Vagina (tissue), 2 donors: Measurements from ENCODE around the gene NT5C3A. TPM values are rescaled to one million over a fixed set of nuclear protein-coding genes. Genes with fewer than 3 reads are reported as not detected.

Source experiments
- DNase-seq, 2 donors: peaks; one replicate each; pipeline ENCODE4 v3.0.0-alpha.2; 2017; ENCODE audit errors: extremely low spot score in 2 of 2
- H3K27ac ChIP-seq: fragments of 200-600 bp; sonication (generic); one replicate; pipeline ENCODE4 v1.5.1; 2019
- H3K27me3 ChIP-seq: fragments of 200-600 bp; sonication (generic); one replicate; pipeline ENCODE4 v1.5.1; 2019
- H3K36me3 ChIP-seq, 2 donors: fragments of 200-600 bp; sonication (generic); one replicate each; pipeline ENCODE4 v1.5.1; 2017 to 2019
- H3K4me1 ChIP-seq: fragments of 200-600 bp; sonication (generic); one replicate; pipeline ENCODE4 v1.5.1; 2019
- H3K4me3 ChIP-seq, 2 donors: fragments of 200-600 bp; sonication (generic); 1 replicate in 1 of 2; 2 replicates in 1 of 2; pipeline ENCODE4 v1.5.1; 2016 to 2019
- H3K9me3 ChIP-seq: fragments of 200-600 bp; sonication (generic); one replicate; pipeline ENCODE4 v1.5.1; 2019
- POLR2A ChIP-seq, 2 donors: fragments of 450-650 bp; IDR thresholded peaks; one replicate each; pipeline ENCODE4 v1.6.1; 2017; ENCODE audit warnings: antibody characterized with exemption in 2 of 2, mild to moderate bottlenecking in 2 of 2, moderate library complexity in 2 of 2
- POLR2AphosphoS5 ChIP-seq, 2 donors: sonication (generic); formaldehyde crosslinking; IDR thresholded peaks; one replicate each; pipeline ENCODE4 v1.9.0; 2017; ENCODE audit warnings: antibody characterized with exemption in 2 of 2, mild to moderate bottlenecking in 2 of 2, low read depth in 1 of 2; ENCODE audit not compliant: insufficient read depth in 1 of 2
- intact Hi-C: fragments of 100-400 bp; cut with DNase I; formaldehyde crosslinking; loops from one replicate; pipeline ENCODE4 v1.15.1; 2023
- total RNA-seq: library from RNA; depleted of rRNA; stranded (reverse); fragments of >200 nt; gene quantifications from one replicate; pipeline ENCODE4 v1.2.3, GENCODE V29; 2016
- TF ChIP-seq, protein P1 (sequence below), 3 experiments: fragments of 450-650 bp in 2 of 3; fragments of 200-600 bp in 1 of 3; sonication (generic) in 1 of 3; IDR thresholded peaks; one replicate each; pipeline ENCODE4 v1.5.1; 2017 to 2019; ENCODE audit warnings: antibody characterized with exemption in 3 of 3, mild to moderate bottlenecking in 2 of 3, moderate library complexity in 2 of 3

The NT5C3A gene
- total RNA-seq, 1 donor from 2014 or later = 17.2 TPM

DNA sequence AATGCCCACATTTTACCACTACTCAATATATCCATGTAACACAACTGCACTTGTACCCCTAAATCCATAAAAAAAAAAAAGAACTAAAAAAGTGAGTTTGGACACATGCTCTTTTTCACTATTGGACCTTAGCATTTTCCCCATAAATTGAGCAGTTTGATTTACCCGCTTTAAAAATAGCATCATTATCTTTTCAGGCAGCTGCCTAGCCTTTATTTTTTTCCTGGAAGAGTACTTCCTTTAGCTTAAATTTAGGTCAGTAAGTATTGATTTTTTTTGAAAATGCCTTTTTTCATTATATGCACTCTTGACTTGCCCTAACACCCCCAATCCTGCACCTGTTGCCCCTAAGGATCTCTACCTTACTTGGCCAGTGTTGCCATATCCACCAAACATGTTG, 5.3 kb upstream of the NT5C3A start:
- H3K27me3 ChIP-seq = no peaks in the 10 kb centered on the region
- intact Hi-C loops = no loop called here
- no peak overlapping the region for H3K4me3 ChIP-seq
- H3K36me3 ChIP-seq = no peaks in the 10 kb centered on the region
- no peak overlapping the region for H3K27ac ChIP-seq
- H3K4me1 ChIP-seq = peaks cover 9% of the 10 kb centered on the region
- no peak for DNase-seq
- TF ChIP-seq, protein P1, sequence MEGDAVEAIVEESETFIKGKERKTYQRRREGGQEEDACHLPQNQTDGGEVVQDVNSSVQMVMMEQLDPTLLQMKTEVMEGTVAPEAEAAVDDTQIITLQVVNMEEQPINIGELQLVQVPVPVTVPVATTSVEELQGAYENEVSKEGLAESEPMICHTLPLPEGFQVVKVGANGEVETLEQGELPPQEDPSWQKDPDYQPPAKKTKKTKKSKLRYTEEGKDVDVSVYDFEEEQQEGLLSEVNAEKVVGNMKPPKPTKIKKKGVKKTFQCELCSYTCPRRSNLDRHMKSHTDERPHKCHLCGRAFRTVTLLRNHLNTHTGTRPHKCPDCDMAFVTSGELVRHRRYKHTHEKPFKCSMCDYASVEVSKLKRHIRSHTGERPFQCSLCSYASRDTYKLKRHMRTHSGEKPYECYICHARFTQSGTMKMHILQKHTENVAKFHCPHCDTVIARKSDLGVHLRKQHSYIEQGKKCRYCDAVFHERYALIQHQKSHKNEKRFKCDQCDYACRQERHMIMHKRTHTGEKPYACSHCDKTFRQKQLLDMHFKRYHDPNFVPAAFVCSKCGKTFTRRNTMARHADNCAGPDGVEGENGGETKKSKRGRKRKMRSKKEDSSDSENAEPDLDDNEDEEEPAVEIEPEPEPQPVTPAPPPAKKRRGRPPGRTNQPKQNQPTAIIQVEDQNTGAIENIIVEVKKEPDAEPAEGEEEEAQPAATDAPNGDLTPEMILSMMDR (IDR thresholded peaks at IDR 0.05) = no peak
- TF ChIP-seq POLR2A (IDR thresholded peaks at IDR 0.05) = no peak
- TF ChIP-seq POLR2AphosphoS5 (IDR thresholded peaks at IDR 0.05; ENCODE audit: insufficient read depth in 1 of 2, low read depth in 1 of 2) = no peak
- no peaks in the 10 kb centered on the region for H3K9me3 ChIP-seq

DNA sequence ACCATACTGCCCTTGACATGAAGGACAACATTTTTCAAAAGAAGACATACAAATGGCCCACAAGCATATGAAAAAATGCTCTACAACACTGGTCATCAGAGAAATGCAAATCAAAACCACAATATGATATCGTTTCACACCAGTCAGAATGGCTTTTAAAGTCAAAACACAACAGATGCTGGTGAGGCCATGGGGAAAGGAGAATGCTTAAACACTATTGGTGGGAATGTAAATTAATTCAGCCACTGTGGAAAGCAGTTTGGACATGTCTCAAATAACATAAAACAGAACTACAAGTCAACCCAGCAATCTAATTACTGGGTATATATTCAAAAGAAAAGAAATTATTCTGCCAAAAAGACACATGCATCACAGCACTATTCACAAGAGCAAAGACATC, 4.2 kb upstream of the NT5C3A start:
- Histone ChIP-seq H3K27ac (no peak overlapping the region), H3K4me1 (peaks cover 9% of the 10 kb centered on the region), H3K9me3 (no peaks in the 10 kb centered on the region), H3K4me3 (no peak overlapping the region), H3K27me3 (no peaks in the 10 kb centered on the region), H3K36me3 (no peaks in the 10 kb centered on the region)
- TF ChIP-seq, protein P1 (IDR thresholded peaks at IDR 0.05) = no peak
- TF ChIP-seq POLR2A (IDR thresholded peaks at IDR 0.05) (no peak), POLR2AphosphoS5 (IDR thresholded peaks at IDR 0.05; ENCODE audit: insufficient read depth in 1 of 2, low read depth in 1 of 2) (no peak)
- intact Hi-C loops = no loop called here
- no peak for DNase-seq

GRCh38 chr7:33065981-33066380, 3.4 kb upstream of the NT5C3A start:
- no peak for DNase-seq
- TF ChIP-seq, protein P1 (IDR thresholded peaks at IDR 0.05) = no peak
- TF ChIP-seq POLR2AphosphoS5 (IDR thresholded peaks at IDR 0.05; ENCODE audit: insufficient read depth in 1 of 2, low read depth in 1 of 2) (no peak), POLR2A (IDR thresholded peaks at IDR 0.05) (no peak)
- H3K36me3 ChIP-seq = no peaks in the 10 kb centered on the region
- no peak overlapping the region for H3K4me3 ChIP-seq
- no peaks in the 10 kb centered on the region for H3K27me3 ChIP-seq
- peaks cover 15% of the 10 kb centered on the region for H3K4me1 ChIP-seq
- H3K9me3 ChIP-seq = no peaks in the 10 kb centered on the region
- intact Hi-C loops = no loop called here
- H3K27ac ChIP-seq = no peak overlapping the region

GRCh38 chr7:33062782-33063443, 337 bp upstream of the NT5C3A start:
- intact Hi-C loops = no loop called here
- Histone ChIP-seq H3K9me3 (no peaks in the 10 kb centered on the region), H3K27ac (peak overlapping the region; percentile 96), H3K36me3 (no peaks in the 10 kb centered on the region), H3K4me1 (peaks cover 43% of the 10 kb centered on the region), H3K4me3 (peak overlapping the region; percentile 57 to 64), H3K27me3 (no peaks in the 10 kb centered on the region)
- TF ChIP-seq POLR2A (IDR thresholded peaks at IDR 0.05) (peak in 1 of 2 donors; percentile 76), POLR2AphosphoS5 (IDR thresholded peaks at IDR 0.05; ENCODE audit: insufficient read depth in 1 of 2, low read depth in 1 of 2) (peak; percentile 86 to 87)
- TF ChIP-seq, protein P1 (IDR thresholded peaks at IDR 0.05) = peak in 1 of 3 experiments; percentile 29
- peak in 1 of 2 donors; percentile 94 for DNase-seq

DNA sequence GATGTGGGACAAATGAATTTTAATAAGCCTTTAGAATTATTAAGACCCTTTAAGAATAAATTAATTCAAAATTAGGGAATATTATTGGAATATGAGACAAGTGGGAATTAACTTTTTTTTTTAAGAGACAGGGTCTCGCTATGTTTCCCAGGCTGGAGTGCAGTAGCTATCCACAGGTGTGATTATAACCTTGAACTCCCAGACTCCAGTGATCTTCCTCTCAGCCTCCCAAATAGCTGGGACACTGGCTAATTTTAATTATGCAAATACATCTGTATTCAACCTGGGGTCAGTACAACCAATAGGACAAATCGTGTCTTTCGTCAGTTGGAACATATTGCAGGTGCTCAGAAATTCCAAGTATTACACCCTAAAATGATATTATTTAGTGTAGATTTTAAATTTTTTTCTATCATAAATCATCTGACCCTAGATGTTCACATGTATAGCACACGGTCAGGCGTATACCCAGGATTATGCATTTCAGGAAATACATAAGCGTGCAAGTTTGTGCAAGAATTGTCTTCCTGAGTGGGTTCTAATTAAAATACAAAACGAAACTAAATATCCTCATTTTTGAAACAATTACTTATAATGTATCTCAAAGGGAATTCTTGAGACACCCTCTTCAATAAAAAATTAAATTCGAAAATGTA, 1.2 kb downstream of the NT5C3A start:
- H3K27me3 ChIP-seq = no peaks in the 10 kb centered on the region
- intact Hi-C loops = no loop called here
- no peaks in the 10 kb centered on the region for H3K36me3 ChIP-seq
- H3K4me3 ChIP-seq = peak overlapping the region; percentile 57 to 64
- no peak for DNase-seq
- H3K27ac ChIP-seq = no peak overlapping the region
- H3K9me3 ChIP-seq = no peaks in the 10 kb centered on the region
- TF ChIP-seq POLR2AphosphoS5 (IDR thresholded peaks at IDR 0.05; ENCODE audit: insufficient read depth in 1 of 2, low read depth in 1 of 2) (no peak), POLR2A (IDR thresholded peaks at IDR 0.05) (no peak)
- TF ChIP-seq, protein P1 (IDR thresholded peaks at IDR 0.05) = no peak
- peaks cover 55% of the 10 kb centered on the region for H3K4me1 ChIP-seq
